NCI-H526 (cell line): ENCODE measurements around the gene GRIP2.
"Not testable (repeated sequence)": the region's sequence is repeated elsewhere in the genome, so short reads cannot be mapped to it uniquely, and the experiment has no call there.

Experiments
- DNase-seq, 2 experiments: peaks; one replicate each; lab custom pipeline; 2025; lab: John Stamatoyannopoulos, UW

Gene GRIP2

DNA sequence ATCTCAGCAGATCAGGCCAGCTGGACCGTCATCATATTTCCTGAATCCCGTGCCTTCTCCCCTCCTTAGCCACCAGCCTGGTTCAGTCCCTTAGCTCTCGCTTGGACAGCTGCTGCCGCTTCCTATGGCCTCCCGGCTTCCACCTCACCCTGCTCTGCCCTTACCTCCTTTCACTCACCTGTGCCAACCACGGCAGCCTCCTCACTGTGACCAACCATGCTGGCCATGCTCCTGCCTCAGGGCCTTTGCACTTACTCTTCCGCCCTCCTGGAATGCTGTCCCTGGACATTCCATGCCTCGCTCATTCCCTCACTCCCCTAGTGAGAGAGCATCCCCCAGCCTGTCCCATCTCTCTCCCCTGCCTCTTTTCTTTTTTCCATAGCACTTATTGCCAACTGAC, 19.2 kb downstream of the GRIP2 start:
- DNase-seq: no peak

DNA sequence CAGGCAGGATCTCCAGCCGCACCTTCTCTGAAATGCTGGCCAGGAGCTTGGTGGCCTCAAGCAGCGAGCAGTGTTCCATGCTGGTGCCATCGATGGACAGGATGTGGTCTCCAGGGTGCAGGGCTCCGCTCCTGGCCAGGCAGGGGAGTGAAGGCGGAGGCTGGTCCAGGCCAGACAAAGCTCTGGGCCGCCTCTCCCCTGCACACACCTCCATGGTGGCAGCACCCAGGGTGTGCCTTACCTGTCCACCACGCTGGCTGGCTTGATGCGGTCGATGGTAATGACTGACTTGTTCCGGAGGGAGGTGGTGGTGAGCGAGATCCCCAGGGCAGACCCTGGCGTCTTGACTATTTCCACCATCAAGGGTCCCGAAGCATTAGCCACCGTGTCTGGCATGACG, 20.0 kb downstream of the GRIP2 start:
- DNase-seq: no peak

DNA sequence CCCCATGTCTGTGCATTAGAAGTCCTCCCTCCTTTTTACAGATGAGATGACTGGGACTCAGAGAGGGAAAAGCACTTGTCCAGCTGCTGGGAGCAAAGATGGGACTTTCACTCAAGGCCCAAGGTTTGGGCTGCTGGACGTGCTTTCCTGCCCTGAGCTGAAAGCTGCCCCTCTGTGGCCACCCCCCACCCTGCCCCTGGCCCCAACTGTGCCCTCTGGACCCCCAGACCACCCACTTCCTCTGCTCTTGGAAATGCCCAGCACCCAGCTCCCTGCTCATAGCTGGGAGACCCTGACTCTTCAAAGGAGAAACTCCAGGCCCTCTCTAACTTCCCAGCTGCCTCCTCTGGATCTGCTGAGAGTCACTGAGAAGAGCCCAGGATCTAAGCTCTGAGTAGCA, 20.7 kb downstream of the GRIP2 start:
- no peak for DNase-seq

DNA sequence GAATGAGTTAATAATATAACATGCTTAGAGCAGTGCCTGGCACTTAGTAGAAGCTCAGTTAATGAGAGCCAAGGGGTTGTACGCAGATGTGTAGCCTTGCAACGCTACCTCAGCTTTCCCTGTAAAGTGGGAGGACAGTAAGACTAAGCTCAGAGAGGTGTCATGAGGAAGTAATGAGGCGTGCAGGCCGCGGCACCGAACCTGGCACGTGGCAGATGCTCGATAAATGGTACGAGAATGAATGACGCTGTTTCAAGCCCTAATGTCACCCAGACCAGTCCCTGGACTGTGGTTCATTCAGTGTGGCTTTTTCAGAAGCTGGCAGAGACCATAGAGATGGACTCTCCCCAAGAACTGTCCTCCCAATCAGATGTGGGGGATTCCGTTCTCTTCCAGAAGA, 21.2 kb downstream of the GRIP2 start:
- DNase-seq: no peak

DNA sequence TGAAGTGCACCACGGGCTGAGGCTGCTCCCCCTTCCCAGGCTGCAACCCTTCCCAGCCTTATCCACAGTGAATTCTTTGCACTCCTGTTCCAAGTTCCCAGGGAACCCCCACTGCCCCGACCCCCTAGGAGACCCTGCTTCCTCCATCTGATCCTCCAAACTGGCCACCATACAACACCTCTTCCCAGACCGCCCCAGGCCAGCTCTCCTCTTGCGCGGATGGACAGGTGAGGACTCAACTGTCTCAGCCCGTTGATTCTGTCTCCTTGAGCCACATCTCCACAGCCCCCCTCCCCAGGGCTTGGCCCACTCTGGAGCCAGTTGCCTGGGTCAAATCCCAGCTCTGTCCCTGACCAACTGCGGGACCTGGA, 21.7 kb downstream of the GRIP2 start:
- DNase-seq: no peak

DNA sequence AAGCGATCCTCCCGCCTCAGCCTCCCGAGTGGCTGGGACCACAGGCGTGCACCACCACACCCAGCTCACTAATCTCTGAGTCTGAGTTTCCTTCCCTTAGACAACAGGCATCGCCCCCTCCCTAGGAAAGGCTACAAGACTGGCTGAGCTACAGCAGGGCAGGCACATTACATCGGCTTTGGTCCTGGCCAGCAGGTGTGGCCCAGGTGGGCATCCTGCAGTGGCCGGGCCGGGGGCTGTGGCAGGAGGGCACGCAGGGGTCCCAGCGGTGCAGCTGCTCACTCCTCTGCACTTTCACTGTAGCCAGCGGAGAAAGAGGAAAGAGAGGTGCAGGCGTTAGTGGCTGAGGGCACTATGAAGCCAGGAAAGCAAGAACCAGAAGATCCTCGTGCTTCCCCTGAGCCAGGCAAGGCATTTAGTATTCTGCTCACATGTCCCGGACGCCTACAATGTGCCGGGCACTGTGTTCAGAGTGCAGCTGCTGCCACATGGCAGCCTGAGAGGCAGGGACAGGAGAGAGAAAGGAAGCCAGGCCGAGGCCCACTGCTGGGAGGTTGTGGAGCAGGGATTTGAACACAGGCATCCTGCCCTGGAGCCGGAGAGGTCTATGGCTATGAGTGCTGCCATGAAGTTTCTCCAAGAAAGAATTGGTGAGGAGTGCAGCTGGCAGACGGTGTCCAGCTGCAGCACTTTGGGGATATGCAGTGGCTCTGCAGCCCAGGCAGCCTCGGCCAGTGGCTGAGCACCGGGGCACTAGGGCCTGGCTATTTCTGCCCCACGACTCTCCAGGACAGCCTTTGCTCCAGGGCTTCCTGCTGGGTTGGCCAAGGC, 22.3 kb downstream of the GRIP2 start:
- DNase-seq: no peak

DNA sequence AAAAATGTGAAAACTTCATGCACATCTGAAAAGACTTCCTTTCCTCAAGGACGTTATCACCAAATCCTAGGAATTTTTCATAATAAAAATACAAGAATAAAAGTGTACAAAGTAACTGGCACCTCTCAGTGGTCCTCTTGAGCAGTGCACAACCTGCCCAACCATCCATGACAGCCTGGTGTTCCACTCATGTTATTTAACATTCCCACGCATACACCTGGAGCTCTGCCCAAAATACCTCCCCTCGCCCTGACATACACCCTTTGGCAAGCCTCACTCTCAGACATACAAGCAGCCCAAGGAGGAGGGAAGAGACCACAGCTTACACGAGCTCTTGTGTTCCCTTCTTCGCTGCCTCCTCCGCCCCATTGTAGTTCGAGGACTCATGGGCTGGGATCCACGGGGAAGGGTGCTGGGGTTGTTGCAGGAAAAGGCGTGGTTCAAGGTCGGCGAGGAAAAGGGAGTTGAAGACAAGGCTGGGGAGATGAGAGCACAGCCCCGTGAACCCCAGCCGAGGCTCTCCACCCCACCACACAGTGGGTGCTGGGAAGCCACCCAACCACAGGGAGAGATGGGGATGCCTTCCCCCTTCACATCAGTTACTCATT, 23.3 kb downstream of the GRIP2 start:
- no peak for DNase-seq

DNA sequence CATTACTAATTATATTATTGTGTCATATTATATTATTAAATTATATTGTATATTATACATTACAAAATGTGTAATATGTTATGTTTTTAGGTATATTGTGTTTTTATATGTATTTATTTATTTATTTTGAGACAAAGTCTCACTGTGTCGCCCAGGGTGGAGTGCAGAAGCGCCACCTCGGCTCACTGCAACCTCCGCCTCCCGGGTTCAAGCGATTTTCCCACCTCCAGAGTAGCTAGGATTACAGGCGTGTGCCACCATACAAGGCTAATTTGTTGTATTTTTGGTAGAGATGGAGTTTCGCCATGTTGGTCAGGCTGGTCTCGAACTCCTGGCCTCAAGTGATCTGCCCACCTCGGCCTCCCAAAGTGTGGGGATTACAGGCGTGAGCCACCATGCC, 24.6 kb downstream of the GRIP2 start:
- not testable (repeated sequence) for DNase-seq

DNA sequence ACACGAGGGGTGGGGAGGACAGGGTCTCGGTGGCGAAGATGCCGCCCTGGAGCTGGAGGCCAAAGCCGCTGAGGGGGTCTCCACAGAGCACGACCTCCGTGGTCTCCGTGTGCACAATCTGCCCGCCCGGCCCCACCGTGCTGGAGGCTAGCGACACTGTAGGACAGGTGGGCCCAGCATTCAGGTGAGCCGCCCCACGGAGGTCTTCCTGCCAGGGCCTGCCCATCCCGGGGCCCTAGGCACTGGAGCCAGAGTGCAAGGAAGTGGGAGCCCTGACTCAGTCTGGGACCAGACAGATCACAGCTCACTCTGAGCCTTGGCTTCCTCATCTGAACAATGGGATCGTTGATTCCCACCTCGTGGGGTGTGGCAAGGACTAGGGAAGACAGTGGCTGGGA, 25.8 kb downstream of the GRIP2 start:
- no peak for DNase-seq

DNA sequence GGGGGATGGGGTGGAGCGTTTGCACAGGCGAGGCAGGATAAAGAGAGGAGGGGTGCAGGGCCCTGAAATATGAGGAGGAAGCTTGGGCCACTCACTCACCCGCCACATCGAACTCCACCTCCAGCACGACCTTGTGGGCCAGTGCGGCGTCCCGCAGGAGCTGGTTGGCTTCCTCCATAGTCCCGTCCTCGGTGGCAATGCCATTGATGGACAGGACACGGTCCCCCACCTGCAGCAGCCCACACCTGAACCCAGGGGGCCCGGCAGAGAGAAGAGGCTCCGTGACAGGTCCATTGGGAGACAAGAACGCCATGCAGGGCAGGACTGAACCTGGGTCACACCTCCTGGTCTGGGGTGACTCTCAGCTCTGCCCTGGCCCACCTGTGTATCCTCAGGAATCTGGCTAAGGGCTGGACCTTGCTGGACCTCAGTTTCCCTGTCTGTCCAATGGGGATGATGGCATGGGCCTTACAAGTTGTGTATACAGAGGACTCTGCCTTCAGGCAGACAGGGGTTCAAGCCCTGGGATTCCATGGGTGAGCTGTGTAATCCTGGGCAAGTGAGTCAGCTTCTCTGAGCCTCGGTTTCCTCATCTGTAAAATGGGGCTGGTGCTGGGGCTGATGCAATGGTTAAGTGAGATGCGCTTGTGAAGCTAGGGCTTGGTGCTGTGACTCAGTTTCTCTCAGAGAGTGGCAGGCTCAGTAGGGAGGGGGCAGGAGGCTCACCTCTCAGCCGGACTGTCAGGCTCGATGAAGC, 26.4 kb downstream of the GRIP2 start:
- DNase-seq: no peak

DNA sequence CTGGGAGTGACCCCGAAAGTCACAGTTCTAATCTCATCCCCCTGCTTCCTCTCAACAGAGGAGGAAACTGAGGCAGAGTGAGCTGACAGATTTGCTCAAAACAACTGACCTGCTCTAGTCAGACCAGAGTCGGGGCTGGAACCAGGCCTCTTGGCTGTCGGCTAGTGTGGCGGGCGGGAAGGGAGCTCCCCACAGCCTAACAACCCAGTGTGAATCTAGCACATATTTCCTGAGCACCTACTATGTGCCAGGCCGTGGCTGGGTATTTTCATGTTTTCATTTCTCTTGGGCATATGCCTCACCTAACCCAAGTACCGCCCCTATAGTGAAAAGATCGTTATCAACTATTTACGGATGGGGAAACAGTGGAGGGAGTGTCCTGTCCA, 27.2 kb downstream of the GRIP2 start:
- DNase-seq: no peak

DNA sequence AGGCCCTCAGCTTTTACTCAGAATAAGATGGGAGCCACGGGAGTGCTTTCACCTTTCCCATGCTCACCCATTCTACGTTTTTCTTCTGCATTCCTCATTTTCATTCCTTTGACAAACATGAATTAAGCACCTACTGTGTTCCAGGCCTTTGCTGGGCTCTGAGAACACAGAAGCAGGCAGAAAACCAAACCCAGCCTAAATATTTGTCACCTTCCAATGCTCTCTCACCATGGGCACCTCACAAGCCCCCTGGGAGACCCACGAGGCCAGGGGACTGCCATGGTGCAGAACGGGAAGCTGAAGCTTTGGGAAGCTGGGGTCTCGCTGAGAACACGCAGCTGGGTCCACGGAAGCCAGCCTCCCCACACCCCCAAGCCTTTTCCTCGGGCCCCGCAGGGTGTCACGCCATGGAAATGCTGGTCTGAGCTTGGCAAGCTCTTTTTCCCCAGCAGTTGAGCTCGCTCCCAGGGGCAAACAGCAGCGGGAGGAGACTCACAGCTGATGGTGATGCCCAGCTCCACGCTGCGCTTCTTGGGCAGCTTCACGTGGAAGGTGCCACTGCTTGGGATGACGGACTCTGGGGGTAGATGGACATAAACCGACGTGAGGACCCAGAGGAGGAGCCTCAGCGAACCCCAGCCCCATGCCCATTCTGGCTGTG, 27.7 kb downstream of the GRIP2 start:
- no peak for DNase-seq

DNA sequence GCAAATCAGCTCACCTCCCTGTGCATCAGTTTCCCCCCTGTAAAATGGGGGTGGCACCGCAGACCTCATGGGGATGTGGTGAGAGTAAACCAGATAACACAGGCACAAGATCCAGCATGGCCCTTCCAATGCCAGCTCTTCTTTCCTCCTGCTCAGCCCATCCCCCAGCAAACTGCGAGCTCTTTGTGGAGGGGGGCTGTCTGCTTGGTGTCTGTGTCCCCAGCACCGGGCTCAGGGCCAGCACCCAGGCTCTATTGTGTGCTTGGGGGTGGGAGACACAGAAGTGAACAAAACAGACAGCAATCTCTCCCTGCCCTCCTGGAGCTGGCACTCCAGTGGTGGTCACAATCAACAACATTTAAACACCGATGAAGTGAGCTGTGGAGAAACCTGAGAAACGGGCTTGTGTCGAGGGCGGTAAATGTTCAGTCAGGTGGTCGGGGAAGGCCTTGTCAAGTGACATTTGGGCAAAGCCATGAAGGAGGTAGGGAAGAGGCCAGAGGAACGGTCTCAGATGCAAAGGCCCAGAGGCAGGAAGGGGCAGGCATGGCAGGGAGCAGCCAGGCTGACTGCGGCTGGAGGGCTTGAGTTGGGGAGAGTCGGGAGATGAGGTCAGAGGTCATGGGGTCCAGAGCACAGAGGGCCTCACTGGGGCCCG, 28.4 kb downstream of the GRIP2 start:
- no peak for DNase-seq

DNA sequence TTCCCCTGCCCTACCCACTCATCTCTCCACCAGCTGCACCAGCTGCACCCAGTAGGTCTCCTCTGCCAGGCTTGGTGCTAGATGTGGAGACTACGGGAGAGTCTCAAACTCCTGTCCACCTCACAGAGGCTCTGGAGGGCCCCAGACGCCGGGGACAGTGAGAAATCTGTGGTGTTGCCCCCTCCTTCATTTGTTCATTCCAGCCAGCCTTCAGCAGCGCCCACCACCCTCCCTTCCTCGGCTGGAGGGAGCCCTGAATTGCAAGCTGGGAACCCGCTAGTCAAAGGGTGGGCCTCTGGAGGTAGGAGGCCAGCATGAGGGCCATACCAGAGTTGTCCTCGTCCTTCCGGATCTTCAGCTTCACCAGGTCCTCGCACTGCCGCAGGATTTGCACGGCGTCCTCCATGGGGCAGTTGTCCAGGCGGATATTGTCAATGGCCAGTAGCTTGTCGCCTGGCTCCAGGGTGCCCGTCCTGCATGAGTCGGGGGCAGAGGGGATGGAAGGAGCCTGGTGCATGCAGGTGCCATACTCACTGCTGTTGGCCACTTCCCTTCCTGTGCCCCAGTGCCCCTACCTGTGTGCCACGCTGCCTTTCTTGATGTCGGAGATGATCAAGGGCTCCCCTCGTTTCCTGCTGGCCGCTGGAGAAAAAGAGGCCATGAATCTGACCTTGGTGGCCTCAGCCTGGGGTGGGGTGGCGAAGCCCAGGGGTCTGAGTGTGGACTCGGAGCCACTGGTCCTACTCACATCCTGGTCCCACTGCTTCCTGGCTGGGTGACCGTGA, 29.1 kb downstream of the GRIP2 start:
- DNase-seq: no peak

DNA sequence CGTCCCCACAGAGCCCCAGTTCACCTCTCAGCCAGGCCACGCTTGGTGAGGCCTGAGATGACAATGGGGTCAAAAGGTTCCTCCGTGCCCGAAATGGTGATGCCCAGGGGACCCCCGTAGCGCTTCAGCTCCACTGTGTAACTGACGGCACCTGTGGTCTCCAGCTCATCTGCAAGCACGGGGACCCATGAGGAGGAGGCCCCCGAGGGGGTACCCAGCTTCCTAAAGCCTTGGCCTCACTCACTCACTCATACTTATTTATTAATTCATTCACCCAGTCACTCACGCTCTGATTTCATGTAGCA, 30.4 kb downstream of the GRIP2 start:
- DNase-seq: no peak

DNA sequence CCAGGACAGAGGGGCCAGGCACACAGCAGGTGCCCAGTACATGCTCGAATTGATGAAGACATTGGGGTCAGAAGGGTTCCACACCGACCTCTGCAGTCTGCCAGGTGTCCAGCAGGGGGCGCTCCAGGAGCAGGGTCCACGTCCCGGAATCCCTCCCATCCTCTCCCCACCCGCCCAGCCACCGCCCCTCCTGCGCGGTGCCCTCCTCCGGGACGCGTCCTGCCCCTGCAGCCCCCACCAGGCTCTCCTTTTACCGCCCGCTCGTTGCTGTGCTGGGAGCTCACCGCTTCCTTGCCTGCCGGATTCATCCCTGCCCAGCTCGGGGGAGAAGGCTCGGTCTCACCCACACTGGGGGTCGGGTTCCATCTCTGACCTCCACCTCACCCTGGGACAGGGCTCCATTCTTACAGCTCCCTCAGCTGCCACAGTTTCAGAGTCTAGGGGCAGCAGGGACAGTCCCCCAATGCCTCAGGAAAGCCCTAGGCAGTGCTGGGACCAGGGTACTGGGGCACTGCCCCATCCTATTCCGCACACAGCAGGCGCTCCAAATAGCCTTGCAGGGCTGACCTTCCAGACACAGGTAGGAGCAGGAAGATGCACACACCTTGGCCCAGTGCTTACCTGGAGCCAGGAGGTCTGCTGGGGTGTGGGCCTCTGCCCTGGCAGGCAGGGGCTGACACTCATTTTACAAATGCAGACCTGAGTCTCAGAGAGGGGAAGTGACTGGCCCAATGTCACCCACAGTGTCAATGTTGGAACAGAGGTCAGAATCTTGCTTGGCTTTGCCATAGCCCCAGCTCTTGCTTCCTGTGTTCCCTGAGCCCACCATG, 31.0 kb downstream of the GRIP2 start:
- peak; percentile 37 to 84 for DNase-seq

DNA sequence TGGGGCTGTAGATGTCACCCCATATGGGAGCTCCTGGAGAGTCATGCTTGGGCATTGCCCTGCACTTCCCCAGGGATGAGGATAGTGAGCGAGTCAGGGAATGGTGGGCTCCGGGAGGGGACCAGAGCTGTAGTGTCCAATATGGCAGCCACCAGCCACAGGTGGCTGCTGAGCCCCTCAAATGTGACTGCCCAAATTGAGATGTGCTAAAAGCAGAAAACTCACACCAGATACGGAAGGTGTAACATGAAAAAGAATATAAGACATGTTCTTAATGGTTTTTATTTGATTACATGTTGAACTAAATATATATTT, 31.7 kb downstream of the GRIP2 start:
- no peak for DNase-seq

DNA sequence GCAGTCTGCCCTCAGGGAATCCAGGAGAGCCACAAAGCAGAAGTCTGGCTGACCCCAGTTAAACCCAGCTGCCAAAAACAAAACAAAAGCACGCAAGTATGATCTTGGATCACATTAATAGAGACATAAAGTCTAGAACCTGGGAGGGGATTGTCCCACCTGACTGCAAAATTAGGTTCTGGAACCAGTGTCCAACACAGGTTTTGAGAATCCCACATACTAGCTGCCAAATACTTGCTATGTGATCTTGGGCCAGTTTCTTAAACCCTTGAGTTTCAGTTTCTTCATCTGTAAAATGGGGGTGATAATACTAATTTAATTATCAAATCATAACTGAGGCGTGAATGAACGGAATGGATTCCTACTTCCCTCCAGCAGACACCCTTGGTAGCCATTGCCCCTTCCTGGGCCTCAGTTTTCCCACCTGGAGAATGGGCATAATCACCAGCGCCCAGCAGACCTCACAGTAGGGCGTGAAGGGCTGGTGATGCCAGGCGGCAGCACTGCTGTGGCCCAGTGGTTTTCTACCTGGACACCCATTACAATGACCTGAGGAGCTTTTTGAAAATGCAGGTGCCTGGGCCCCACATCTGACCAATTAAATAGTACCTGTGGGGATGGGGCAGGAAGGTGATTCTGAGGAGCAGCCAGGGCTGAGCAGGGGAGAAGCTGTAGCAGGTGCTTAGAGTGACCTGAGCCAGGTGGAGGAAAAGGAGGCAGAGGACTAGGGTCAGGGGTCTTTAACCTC, 32.2 kb downstream of the GRIP2 start:
- no peak for DNase-seq

DNA sequence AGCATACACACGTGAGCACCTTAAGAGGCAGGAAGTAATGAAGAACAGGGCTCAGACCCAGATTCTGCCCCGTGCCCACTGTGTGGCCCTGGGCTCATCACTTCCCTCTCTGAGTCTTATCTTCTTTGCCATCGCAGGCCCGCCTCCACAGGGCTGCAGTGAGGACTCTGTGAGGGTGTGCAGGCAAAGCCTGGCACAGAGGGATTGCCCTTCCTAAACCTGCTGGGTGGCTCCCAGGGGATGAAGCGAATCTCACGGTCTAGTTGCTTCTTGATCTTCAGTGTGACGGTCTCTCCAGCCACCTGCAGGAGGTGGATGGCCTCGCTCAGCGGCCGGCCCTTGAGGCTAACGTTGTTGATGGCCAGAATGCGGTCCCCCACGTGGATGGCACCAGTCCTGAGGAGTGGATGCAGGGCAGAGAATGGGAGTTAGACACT, 32.8 kb downstream of the GRIP2 start:
- peak; percentile 32 to 61 for DNase-seq
